Measurements from ENCODE around the gene TRAPPC2.

Gene TRAPPC2

GRCh38 chrX:13667919-13668318, 66.5 kb downstream of the TRAPPC2 start:
- no peak for DNase-seq

GRCh38 chrX:13666836-13667235, 67.6 kb downstream of the TRAPPC2 start:
- no peak for DNase-seq

GRCh38 chrX:13664020-13664419, 70.4 kb downstream of the TRAPPC2 start:
- no peak for DNase-seq

- no peak for DNase-seq
Measured at GRCh38 chrX:13662355-13662791, 72.0 kb downstream of the TRAPPC2 start.

Measured in suppressor macrophage (primary cell).